C1 segment of cervical spinal cord (tissue), 14 donors: ENCODE measurements around the gene C1QTNF4.
A peak's percentile ranks its signal among the peaks of the same experiment; 100 is the strongest.
"Not testable (repeated sequence)": the region's sequence is repeated elsewhere in the genome, so short reads cannot be mapped to it uniquely, and the experiment has no call there.

Source experiments
- DNase-seq, 14 donors: peaks; one replicate each; lab custom pipeline; 2025; lab: John Stamatoyannopoulos, UW

Gene C1QTNF4

DNA sequence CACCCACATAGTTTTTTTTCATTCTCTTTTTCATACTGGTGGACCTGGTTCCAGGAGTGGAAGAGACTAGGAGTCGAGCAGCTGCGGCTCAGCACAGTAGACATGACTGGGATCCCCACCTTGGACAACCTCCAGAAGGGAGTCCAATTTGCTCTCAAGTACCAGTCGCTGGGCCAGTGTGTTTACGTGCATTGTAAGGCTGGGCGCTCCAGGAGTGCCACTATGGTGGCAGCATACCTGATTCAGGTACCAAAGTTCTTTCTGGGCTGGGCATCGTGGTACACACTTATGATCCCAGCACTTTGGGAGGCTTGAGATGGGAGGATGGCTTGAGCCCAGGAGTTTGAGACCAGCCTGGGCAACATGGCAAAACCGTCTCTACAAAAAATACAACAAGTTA, 24.6 kb downstream of the C1QTNF4 start:
- no peak for DNase-seq

- no peak for DNase-seq
These were observed 28.0 kb downstream of the C1QTNF4 start for GRCh38 chr11:47566149-47566698.

GRCh38 chr11:47565340-47566148, 28.7 kb downstream of the C1QTNF4 start, which contains the start of gene PTPMT1:
TSS of gene PTPMT1 (plus strand) at chr11:47565599. CDS start at chr11:47565623, 24 bp downstream.
- peak in 8 of 14 donors; percentile 6 to 49 (median 27) for DNase-seq

- no peak for DNase-seq
These were observed 29.3 kb downstream of the C1QTNF4 start for GRCh38 chr11:47564933-47565339.

- not testable (repeated sequence) for DNase-seq
These were observed 29.8 kb downstream of the C1QTNF4 start for GRCh38 chr11:47564366-47564765.

DNA sequence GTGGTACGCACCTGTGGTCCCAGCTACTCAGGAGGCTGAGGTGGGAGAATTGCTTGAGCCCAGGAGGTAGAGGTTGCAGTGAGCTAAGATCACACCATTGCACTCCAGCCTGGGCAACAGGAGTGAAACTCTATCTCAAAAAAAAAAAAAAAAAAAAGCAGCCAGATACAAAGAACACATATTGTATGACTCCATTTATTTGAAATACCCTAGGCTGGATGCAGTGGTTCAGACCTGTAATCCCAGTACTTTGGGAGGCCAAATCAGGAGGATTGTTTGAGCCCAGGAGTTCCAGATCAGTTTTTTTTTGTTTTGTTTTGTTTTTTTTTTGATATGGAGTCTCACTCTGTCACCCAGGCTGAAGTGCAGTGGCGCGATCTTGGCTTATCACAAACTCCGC, 31.8 kb downstream of the C1QTNF4 start:
- DNase-seq, result not testable (repeated sequence)

GRCh38 chr11:47560426-47560825, 33.8 kb downstream of the C1QTNF4 start:
- DNase-seq, result no peak

DNA sequence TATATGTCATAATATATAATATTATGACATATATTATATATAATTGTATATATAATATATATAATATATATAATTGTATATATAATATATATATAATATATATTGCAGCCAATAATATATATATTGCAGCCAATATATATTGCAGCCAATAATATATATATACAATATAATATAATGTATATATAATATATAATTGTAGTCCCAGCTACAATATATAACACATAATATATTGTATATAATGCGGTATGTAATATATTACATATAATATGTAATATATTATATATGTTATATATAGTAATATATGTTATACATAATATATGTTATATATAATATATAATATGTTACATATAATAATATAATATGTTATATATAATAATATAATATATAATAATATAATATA, 35.5 kb downstream of the C1QTNF4 start:
- DNase-seq, result no peak

GRCh38 chr11:47557004-47557403, 37.2 kb downstream of the C1QTNF4 start:
- not testable (repeated sequence) for DNase-seq

DNA sequence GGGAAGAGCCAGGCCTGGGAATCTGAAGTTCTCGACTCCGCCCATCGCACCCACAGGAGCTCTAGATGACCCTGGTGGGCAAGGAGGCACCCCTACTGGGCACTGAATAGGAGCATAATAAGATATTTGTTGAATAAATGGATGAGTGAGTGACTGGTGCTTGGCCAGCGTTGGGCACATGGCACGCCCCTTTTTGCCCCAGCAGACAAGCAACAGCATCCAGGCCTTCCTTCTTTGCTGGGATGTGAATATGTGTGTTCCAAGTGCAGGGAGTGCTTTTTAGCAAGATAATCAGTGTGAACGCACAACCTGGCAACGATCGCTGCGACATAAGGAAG, 40.8 kb downstream of the C1QTNF4 start:
- DNase-seq, result no peak

DNA sequence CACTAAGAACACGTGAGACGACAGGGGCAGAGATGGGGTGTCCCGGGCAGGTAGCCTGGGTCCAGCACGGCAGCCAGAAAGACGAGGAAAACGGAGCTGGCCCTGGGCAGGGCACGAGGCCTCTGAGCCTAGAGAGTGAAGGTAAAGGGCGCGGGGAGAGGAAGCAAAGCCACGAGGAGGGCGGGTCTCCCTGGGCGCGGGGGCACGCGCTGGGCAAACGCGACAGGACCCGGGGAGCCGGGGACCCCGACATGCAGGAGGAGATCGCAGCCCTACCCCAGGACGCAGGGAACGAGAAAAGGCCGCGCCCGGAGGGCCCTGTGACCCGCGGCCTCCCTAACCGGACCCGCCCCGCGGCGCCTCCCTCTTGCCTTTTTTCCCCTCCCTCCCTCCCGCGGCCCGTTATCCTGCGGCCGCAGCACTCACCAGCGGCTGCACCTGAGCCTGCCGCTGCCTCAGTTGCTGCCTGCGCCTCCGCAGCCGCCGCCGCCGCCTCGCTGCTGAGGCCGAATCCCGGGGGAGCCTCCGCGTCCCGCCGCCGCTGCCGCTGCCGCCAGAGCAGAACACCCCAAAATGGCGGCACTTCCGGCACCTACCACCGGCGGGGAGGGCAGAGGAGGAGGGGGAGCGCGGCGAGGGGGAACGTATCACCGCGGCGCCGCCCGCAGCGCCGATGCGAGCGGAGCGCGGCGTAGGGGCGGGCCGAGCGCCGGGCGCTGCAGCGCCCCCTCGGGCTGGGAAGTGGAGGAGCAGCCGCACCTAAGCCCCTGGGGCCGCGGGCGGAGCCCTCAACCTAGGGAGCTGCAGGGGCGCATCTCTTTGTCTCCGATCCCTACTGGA, 41.4 kb downstream of the C1QTNF4 start, which contains the start of gene CELF1:
Gene CELF1, minus strand, starts transcription at position 567 of the 840 bp plus-strand sequence. CDS start 53,609 bp downstream, outside the sequence.
- DNase-seq, result peak; percentile 25 to 91 (median 81)

- DNase-seq, result peak in 4 of 14 donors; percentile 15 to 61 (median 48)
These were observed 42.1 kb downstream of the C1QTNF4 start for GRCh38 chr11:47552056-47552565.

DNA sequence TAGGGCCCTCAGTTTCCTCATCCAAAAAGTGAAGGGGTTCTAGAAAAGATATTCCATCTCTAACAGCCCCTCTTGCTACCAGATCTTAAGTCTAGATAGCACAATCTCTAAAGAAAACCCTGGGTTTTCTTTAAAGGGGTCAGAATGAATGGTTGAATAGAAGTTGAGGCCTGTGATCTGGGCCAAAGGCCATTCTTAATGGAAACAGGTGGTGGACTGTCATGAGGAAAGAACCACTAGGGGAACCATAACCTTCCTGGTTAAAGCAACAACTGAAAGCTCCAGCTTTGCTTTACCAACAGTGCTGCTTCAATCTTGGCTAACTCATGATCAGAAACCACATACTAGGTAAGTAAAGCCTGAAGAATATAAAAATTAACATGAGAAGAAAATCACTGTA, 43.1 kb downstream of the C1QTNF4 start:
- peak in 1 of 14 donors; percentile 13 for DNase-seq

DNA sequence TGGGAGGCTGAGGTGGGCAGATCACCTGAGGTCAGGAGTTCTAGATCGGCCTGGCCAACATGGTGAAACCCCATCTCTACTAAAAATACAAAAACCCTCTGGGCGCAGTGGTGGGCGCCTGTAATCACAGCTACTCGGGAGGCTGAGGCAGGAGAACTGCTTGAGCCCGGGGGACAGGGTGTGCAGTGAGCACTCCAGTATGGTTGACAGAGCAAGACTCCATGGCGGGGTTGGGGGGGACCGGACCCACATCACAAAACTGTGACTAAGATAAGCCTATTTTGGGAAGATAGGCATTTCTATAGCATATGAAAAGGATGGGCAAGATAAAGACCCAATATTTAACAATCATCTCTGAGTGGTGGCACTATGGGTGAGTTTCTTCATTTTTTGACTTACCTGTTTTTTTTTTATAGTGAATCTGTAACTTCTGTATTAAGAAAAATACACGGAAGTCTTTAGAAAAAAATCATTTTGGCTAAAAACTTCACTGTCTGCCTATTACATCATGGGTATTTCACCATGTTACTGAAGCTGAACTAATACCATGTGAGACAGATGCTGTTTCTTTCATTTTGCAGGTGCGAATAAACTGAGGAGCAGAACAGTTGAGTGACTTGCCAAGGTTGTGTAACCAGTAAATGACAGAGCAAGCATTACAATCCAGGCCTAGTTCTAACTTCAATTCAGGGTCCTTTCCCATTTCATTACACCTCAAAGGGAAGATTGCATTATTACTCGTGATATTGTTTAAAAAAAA, 43.7 kb downstream of the C1QTNF4 start:
- DNase-seq, result no peak

GRCh38 chr11:47546274-47546673, 47.9 kb downstream of the C1QTNF4 start:
- not testable (repeated sequence) for DNase-seq

- DNase-seq, result no peak
These were observed 48.9 kb downstream of the C1QTNF4 start for GRCh38 chr11:47545298-47545697.

GRCh38 chr11:47541070-47541469, 53.1 kb downstream of the C1QTNF4 start:
- DNase-seq, result no peak

DNA sequence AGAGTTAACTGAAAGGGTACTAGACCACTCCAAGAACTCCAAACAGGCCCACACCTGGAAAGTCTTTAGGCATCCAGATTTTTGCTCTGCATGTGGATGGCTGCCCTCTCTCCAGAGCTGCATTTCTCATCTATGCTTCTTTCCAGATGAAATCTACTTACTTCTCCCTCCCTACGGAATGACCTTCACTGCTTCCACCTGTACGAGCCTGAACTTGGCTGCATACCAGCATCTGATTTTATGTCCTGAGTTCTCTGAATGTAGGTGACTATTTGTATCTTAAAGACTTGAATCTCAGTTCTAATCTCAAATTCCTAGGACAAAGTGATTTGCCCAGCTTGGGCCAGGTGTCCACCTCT, 54.6 kb downstream of the C1QTNF4 start:
- DNase-seq, result peak in 1 of 14 donors; percentile 17
